HL-60 (cell line): ENCODE results near the gene MMP2.

Source experiments
- DNase-seq, 2 experiments: peaks; one replicate each; pipeline ENCODE4 v3.0.0-alpha.2; 2010 to 2020; ENCODE audit warnings: low read depth in 1 of 2, low spot score in 1 of 2
- H3K27ac ChIP-seq: fragments of 250-450 bp; sonication (Bioruptor Pico); replicated peaks from 2 replicates; pipeline ENCODE4 v1.5.1; 2020; ENCODE audit warnings: mild to moderate bottlenecking, moderate library complexity
- H3K27me3 ChIP-seq: fragments of 250-450 bp; sonication (Bioruptor Pico); 2 replicates; pipeline ENCODE4 v1.5.1; 2021; ENCODE audit warnings: mild to moderate bottlenecking, moderate library complexity; ENCODE audit not compliant: insufficient read depth, poor library complexity, severe bottlenecking
- H3K4me3 ChIP-seq: replicated peaks from 2 replicates; pipeline ENCODE4 v1.5.1; 2011; ENCODE audit warnings: mild to moderate bottlenecking, control low read depth, low read length; ENCODE audit not compliant: insufficient read depth
- GABPA ChIP-seq: IDR thresholded peaks from 2 replicates; pipeline ENCODE4 v1.6.1; 2012; ENCODE audit warnings: low read depth
- POLR2AphosphoS5 ChIP-seq: IDR thresholded peaks from 2 replicates; pipeline ENCODE4 v1.6.1; 2012; ENCODE audit warnings: low read depth
- SPI1 ChIP-seq: IDR thresholded peaks from 2 replicates; pipeline ENCODE4 v1.6.1; 2012; ENCODE audit warnings: low read depth, mild to moderate bottlenecking, borderline replicate concordance
- TF ChIP-seq, protein P1 (sequence below): IDR thresholded peaks from 2 replicates; pipeline ENCODE4 v1.6.1; 2012; ENCODE audit warnings: low read depth; ENCODE audit not compliant: insufficient replicate concordance
- TF ChIP-seq, protein P2 (sequence below): IDR thresholded peaks from one replicate; pipeline ENCODE4 v1.5.1; 2011; ENCODE audit warnings: low read length, control low read depth, inconsistent platforms; ENCODE audit not compliant: insufficient read depth

Gene MMP2

DNA sequence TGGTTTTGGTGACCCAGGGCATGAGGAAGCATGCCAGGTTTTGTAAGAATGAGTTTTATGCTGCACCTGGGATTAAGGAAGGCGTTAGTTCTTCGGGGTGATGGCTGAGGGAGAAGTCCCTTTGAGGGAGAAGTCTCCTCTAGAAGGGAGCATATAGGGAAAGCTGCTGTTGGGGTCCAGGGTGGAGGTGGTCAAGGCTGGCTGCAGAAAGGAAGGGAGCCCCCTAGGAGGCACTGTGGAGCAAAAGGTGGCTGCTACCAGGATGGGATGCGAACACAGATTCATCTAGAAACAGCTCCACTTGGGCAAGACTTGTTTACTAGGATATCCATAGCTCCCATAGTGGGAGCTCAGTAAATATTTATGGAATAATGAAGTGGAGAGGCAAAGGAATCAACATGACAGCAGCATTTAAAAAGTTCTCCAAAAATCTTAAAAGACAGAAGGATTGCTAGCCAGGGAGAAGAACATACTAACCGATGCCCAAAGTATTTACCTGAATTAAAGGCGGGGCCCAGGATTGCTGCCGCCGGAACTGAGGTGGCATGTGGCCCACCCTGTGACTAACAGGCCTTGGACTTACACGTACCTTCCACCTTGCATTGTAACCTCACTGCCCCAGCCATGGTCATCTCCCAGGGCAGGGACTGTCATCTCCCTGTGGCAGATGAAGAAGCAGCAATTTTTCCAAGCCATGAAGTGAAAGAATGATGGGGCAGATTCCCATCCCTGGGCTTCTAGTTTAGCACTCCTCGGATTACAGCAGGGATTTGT, 22.7 kb downstream of the MMP2 start:
- TF ChIP-seq, protein P1, sequence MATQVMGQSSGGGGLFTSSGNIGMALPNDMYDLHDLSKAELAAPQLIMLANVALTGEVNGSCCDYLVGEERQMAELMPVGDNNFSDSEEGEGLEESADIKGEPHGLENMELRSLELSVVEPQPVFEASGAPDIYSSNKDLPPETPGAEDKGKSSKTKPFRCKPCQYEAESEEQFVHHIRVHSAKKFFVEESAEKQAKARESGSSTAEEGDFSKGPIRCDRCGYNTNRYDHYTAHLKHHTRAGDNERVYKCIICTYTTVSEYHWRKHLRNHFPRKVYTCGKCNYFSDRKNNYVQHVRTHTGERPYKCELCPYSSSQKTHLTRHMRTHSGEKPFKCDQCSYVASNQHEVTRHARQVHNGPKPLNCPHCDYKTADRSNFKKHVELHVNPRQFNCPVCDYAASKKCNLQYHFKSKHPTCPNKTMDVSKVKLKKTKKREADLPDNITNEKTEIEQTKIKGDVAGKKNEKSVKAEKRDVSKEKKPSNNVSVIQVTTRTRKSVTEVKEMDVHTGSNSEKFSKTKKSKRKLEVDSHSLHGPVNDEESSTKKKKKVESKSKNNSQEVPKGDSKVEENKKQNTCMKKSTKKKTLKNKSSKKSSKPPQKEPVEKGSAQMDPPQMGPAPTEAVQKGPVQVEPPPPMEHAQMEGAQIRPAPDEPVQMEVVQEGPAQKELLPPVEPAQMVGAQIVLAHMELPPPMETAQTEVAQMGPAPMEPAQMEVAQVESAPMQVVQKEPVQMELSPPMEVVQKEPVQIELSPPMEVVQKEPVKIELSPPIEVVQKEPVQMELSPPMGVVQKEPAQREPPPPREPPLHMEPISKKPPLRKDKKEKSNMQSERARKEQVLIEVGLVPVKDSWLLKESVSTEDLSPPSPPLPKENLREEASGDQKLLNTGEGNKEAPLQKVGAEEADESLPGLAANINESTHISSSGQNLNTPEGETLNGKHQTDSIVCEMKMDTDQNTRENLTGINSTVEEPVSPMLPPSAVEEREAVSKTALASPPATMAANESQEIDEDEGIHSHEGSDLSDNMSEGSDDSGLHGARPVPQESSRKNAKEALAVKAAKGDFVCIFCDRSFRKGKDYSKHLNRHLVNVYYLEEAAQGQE, result no peak
- TF ChIP-seq SPI1, result no peak
- no peak for TF ChIP-seq POLR2AphosphoS5
- no peak for TF ChIP-seq GABPA
- TF ChIP-seq, protein P2, sequence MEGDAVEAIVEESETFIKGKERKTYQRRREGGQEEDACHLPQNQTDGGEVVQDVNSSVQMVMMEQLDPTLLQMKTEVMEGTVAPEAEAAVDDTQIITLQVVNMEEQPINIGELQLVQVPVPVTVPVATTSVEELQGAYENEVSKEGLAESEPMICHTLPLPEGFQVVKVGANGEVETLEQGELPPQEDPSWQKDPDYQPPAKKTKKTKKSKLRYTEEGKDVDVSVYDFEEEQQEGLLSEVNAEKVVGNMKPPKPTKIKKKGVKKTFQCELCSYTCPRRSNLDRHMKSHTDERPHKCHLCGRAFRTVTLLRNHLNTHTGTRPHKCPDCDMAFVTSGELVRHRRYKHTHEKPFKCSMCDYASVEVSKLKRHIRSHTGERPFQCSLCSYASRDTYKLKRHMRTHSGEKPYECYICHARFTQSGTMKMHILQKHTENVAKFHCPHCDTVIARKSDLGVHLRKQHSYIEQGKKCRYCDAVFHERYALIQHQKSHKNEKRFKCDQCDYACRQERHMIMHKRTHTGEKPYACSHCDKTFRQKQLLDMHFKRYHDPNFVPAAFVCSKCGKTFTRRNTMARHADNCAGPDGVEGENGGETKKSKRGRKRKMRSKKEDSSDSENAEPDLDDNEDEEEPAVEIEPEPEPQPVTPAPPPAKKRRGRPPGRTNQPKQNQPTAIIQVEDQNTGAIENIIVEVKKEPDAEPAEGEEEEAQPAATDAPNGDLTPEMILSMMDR, result no peak
- no peak overlapping the region for H3K4me3 ChIP-seq
- H3K27ac ChIP-seq, result no peak overlapping the region
- DNase-seq, result no peak
- no peaks in the 10 kb centered on the region for H3K27me3 ChIP-seq

DNA sequence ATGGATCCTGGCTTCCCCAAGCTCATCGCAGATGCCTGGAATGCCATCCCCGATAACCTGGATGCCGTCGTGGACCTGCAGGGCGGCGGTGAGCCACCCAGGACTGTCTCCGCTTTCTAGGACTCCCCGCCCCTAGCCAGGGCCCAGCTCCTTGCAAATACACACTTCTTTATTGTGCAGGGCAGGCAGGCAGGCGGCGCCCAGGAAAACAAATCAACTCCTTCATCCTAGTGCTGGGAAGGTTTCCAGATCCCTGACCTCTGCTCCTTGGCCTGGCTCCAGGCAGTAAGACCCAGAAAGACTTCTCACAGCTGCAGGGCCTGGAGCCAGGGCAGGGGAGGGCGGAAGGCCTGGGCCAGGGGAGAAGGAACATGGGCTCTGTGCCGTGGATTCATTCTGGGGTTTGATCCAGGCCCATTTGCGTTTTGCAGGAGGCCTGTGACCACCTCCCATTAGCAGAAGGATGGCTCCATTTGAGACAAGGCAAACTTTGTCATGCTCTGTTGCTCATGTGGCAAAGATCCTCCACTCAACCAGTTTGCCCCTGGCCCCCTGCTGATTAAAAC, 23.9 kb downstream of the MMP2 start:
- Histone ChIP-seq H3K4me3 (no peak overlapping the region), H3K27ac (no peak overlapping the region), H3K27me3 (no peaks in the 10 kb centered on the region)
- no peak for DNase-seq
- TF ChIP-seq GABPA (no peak), SPI1 (no peak), POLR2AphosphoS5 (no peak)
- TF ChIP-seq, protein P1, result no peak
- TF ChIP-seq, protein P2, result no peak

DNA sequence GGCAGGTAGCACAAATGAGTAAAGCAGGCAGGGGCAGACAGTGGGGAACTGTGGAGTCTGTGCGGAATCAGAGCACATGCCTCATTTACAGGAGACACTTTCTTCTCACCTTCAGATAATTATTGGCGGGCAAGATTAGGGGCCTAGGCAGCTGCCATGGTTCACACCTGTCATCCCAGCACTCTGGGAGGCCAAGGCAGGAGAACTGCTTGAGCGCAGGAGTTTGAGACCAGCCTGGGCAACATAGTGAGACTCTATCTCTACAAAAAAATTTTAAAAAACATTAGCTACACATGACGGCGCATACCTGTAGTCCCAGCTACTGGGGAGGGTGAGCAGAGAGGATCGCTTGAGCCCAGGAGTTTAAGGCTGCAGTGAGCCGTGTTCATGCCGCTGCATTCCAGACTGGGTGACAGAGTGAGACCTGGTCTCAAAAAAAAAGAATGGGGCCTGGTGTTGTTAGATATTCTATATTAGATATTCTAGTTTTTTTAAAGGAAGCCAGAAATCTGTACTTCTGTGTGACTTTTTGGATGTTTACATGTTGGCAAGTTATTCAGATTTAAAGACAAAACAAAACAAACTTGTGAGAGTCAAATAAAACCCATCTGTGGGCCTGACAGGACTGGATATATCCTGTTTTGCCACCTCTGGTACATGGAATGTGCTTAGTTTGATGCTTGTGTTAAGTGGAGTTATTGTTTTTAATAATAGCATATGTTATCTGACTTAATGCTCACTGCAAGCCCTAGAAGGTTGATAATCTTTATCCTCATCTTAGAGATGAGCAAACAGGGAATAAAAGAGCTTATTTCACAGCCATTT, 24.9 kb downstream of the MMP2 start:
- Histone ChIP-seq H3K4me3 (no peak overlapping the region), H3K27ac (no peak overlapping the region), H3K27me3 (no peaks in the 10 kb centered on the region)
- no peak for DNase-seq
- TF ChIP-seq, protein P2, result no peak
- TF ChIP-seq SPI1 (no peak), GABPA (no peak), POLR2AphosphoS5 (no peak)
- TF ChIP-seq, protein P1, result no peak
